Lower lobe of right lung (tissue), 2 donors: Measurements from ENCODE around the gene HERPUD1. TPM values are rescaled to one million over a fixed set of nuclear protein-coding genes. Genes with fewer than 3 reads are reported as not detected.

Experiments used
- ATAC-seq, 2 donors: fragments of 200-7000 bp; cut with Tn5 transposase; one replicate each; pipeline ENCODE4 v1.9.1; 2020 to 2022; ENCODE audit warnings: mild to moderate bottlenecking in 2 of 2, moderate library complexity in 2 of 2
- DNase-seq: peaks from one replicate; pipeline ENCODE4 v3.0.0-alpha.2; 2020
- H3K27ac ChIP-seq: fragments of 200-600 bp; one replicate; pipeline ENCODE4 v1.8.0; 2022
- H3K27me3 ChIP-seq: fragments of 200-600 bp; one replicate; pipeline ENCODE4 v1.8.0; 2022; ENCODE audit warnings: low read depth
- H3K36me3 ChIP-seq: fragments of 200-600 bp; one replicate; pipeline ENCODE4 v1.8.0; 2022; ENCODE audit warnings: mild to moderate bottlenecking
- H3K4me1 ChIP-seq: fragments of 200-600 bp; one replicate; pipeline ENCODE4 v1.8.0; 2022
- H3K4me3 ChIP-seq: fragments of 200-600 bp; one replicate; pipeline ENCODE4 v1.8.0; 2022; ENCODE audit warnings: mild to moderate bottlenecking
- H3K9me3 ChIP-seq: fragments of 200-600 bp; one replicate; pipeline ENCODE4 v1.8.0; 2022
- intact Hi-C: fragments of 100-400 bp; cut with DNase I; formaldehyde crosslinking; loops from one replicate; pipeline ENCODE4 v1.11.0; 2022
- total RNA-seq: library from RNA; stranded (reverse); fragmentation: NEBNext Ultra II Directional; extraction: Animal tissue kit (Norgen Biotek cat#: 25700); gene quantifications from one replicate; pipeline ENCODE4 v1.2.1, GENCODE V29; 2021
- TF ChIP-seq, protein P1 (sequence below): fragments of 200-600 bp; IDR thresholded peaks from one replicate; pipeline ENCODE4 v1.8.0; 2022; ENCODE audit warnings: antibody characterized with exemption, mild to moderate bottlenecking
- donor health status: DM: no; HTN: yes; CAD: no; lungs with severe emphysema.

The HERPUD1 gene
- total RNA-seq, 1 donor from 2014 or later = 174 TPM

DNA sequence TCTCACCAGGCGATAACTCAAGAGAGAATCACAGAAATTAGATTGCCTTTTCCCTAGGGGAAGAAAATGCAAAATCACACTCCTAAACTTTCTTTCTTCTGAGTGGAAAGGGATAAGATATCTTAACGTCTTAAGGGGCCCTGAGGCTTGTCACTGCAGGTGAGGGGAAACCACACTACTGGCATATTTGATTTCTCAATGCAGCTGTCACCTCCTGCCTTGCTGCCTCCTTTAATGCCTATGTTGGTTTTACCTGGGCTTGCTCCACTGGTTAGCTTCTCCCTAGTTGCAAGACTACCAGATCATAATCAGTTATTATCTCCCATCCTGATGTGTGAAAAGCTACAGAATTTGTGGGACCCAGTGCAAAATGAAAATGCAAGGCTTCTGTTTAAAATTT, 4.5 kb upstream of the HERPUD1 start:
- Histone ChIP-seq H3K27ac (no peak overlapping the region), H3K4me1 (peaks cover 14% of the 10 kb centered on the region), H3K27me3 (no peaks in the 10 kb centered on the region), H3K9me3 (no peaks in the 10 kb centered on the region), H3K36me3 (no peaks in the 10 kb centered on the region), H3K4me3 (no peak overlapping the region)
- ATAC-seq (no peak), DNase-seq (no peak)
- intact Hi-C loops = no loop called here
- TF ChIP-seq, protein P1, sequence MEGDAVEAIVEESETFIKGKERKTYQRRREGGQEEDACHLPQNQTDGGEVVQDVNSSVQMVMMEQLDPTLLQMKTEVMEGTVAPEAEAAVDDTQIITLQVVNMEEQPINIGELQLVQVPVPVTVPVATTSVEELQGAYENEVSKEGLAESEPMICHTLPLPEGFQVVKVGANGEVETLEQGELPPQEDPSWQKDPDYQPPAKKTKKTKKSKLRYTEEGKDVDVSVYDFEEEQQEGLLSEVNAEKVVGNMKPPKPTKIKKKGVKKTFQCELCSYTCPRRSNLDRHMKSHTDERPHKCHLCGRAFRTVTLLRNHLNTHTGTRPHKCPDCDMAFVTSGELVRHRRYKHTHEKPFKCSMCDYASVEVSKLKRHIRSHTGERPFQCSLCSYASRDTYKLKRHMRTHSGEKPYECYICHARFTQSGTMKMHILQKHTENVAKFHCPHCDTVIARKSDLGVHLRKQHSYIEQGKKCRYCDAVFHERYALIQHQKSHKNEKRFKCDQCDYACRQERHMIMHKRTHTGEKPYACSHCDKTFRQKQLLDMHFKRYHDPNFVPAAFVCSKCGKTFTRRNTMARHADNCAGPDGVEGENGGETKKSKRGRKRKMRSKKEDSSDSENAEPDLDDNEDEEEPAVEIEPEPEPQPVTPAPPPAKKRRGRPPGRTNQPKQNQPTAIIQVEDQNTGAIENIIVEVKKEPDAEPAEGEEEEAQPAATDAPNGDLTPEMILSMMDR = no peak

GRCh38 chr16:56929639-56930038, 2.3 kb upstream of the HERPUD1 start:
- intact Hi-C loops = no loop called here
- Histone ChIP-seq H3K27ac (no peak overlapping the region), H3K27me3 (no peaks in the 10 kb centered on the region), H3K36me3 (peaks cover 12% of the 10 kb centered on the region), H3K4me3 (no peak overlapping the region), H3K4me1 (peaks cover 28% of the 10 kb centered on the region), H3K9me3 (no peaks in the 10 kb centered on the region)
- TF ChIP-seq, protein P1 = no peak
- DNase-seq (no peak), ATAC-seq (no peak)

DNA sequence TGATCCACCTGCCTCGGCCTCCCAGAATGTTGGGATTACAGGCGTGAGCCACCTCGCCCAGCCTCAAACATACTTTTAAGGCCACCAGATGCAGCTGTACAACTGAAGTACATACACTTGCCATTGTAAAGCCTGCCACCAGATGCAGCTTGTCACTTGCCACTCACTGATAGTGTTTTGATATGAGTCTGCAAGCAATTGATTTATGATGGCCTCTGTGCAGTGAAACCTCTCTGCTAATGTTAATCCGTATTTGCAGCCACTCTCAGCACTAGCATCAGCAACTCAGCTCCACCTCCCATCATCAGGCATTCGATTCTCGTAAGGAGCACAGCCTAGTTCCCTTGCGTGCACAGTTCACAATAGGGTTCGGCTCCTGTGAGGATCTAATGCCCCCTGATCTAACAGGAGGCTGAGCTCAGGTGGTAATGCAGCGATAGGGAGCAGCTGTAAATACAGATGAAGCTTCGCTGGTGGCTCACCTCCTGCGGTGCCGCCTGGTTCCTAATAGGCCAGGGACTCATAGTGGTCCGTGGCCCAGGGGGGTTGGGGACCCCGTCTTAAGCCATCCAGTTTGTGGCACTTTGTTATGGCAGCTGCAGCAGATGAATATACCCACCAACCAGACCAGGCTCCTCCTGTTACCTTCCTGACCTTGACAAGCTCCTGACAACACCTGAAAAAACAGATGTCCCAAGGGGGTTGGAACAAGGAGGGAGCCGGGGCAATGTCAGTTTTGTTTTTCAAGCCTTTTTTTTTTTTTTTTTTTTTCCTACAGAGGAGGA, 1.3 kb upstream of the HERPUD1 start:
- peak overlapping the region; percentile 100 for H3K27ac ChIP-seq
- no peaks in the 10 kb centered on the region for H3K27me3 ChIP-seq
- H3K4me3 ChIP-seq = peak overlapping the region; percentile 99
- intact Hi-C loops = no loop called here
- peaks cover 38% of the 10 kb centered on the region for H3K4me1 ChIP-seq
- ATAC-seq (no peak), DNase-seq (no peak)
- H3K9me3 ChIP-seq = no peaks in the 10 kb centered on the region
- peaks cover 22% of the 10 kb centered on the region for H3K36me3 ChIP-seq
- TF ChIP-seq, protein P1 = no peak

- peak; percentile 7 to 11 for ATAC-seq
- TF ChIP-seq, protein P1 = no peak
Measured at GRCh38 chr16:56931271-56931891, 561 bp upstream of the HERPUD1 start.

DNA sequence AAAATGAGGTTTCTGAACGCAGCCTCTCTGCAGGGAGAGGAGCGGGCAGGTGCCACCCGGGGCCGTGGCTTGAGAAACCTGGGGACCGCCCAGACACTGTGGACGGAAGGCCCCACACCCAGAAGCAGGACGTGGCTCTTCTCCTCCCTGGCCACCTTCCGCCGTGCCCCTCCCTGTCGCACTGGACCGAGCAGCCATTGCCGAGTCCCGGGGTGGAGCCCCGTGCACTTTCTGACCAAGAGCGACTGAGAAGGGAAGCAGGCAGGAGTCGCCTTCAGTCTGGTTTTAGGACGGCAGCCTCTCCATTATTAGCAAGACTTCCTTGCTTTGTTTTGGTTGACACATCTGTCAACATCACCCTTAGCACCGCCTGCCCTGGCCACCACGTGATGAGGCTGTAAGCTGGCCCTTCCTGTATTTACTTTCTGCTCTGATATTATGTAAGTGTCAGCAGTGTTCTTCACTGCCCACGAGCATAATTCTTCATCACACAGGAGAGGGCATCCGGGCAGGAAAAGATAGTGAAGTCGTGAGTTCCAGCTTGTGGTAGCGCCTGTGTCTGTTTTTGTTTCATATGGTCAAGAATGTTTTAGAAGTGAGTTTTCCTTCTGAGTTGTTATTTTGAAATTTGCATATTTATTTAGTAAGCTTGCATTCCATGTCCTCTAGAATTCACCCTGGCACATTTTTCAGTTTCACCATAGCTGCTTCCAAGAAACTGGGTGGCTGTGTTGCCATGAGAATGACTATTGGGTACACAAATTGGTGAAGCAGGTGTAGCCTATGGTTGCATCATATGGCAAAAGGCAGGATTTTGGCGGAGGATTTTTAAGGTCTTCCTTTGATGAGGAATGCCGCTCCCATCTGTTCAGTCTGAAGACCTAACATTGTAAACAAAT, 1.0 kb downstream of the HERPUD1 start:
- Histone ChIP-seq H3K9me3 (no peaks in the 10 kb centered on the region), H3K27me3 (no peaks in the 10 kb centered on the region), H3K4me3 (peak overlapping the region; percentile 99), H3K4me1 (peaks cover 61% of the 10 kb centered on the region), H3K27ac (peak overlapping the region; percentile 100), H3K36me3 (peaks cover 45% of the 10 kb centered on the region)
- TF ChIP-seq, protein P1 = no peak
- ATAC-seq (peak; percentile 82 to 84), DNase-seq (peak; percentile 92)
- intact Hi-C loops = no loop called here

More at GRCh38 chr16:56931271-56931891, 561 bp upstream of the HERPUD1 start:
- peaks cover 29% of the 10 kb centered on the region for H3K36me3 ChIP-seq
- intact Hi-C loops = no loop called here
- H3K9me3 ChIP-seq = no peaks in the 10 kb centered on the region
- peak overlapping the region; percentile 100 for H3K27ac ChIP-seq
- no peaks in the 10 kb centered on the region for H3K27me3 ChIP-seq
- peaks cover 45% of the 10 kb centered on the region for H3K4me1 ChIP-seq
- H3K4me3 ChIP-seq = peak overlapping the region; percentile 99
- DNase-seq = no peak
